HepG2 (cell line): ENCODE results near the gene L3MBTL1. TPM values are rescaled to one million over a fixed set of nuclear protein-coding genes. Genes with fewer than 3 reads are reported as not detected.

Experiments used
- ATAC-seq: fragments of 200-7000 bp; cut with Tn5 transposase; 3 replicates; pipeline ENCODE4 v1.9.1; 2020; ENCODE audit warnings: mild to moderate bottlenecking, moderate library complexity
- BruUV-seq: library from RNA; stranded (reverse); fragments of 400-500 nt; replicated peaks from 2 replicates; lab custom pipeline; 2021; lab: Mats Ljungman, UMichigan
- CTCF ChIA-PET: fragments of 300-600 bp; formaldehyde crosslinking; extraction: SDS; loops from one replicate; lab custom pipeline; 2021; ENCODE audit warnings: low total read pairs, inconsistent platforms, low intra/inter-chr PET ratio; lab: Yijun Ruan, JAX
- POLR2A ChIA-PET: fragments of 350-600 bp; sonication (Branson Sonifier 250); formaldehyde crosslinking; loops from one replicate; lab custom pipeline; 2020; ENCODE audit warnings: antibody characterized with exemption, inconsistent platforms; lab: Yijun Ruan, JAX
- DNase-seq: peaks from one replicate; pipeline ENCODE4 v3.0.0-alpha.2; 2015; ENCODE audit warnings: low spot score
- FAIRE-seq: peaks from 3 replicates; lab custom pipeline; 2011; peaks lifted over from hg19 to GRCh38; lab: Jason Lieb, UNC
- H2AFZ ChIP-seq: one replicate; pipeline ENCODE4 v1.6.1; 2011; ENCODE audit warnings: low read length, inconsistent platforms
- H3K27ac ChIP-seq: fragments of 300-600 bp; 3 replicates; pipeline ENCODE4 v1.8.0; 2011; ENCODE audit warnings: mixed run types, mild to moderate bottlenecking, mixed read lengths, low read length, inconsistent platforms; ENCODE audit not compliant: insufficient read depth; ENCODE audit errors: extremely low read length
- H3K27me3 ChIP-seq, 2 experiments: fragments of 200-600 bp in 1 of 2; 2 replicates in 1 of 2; 3 replicates in 1 of 2; pipeline versions ENCODE4 v1.6.0 to v1.8.0; 2011; ENCODE audit warnings: low read length in 2 of 2, mild to moderate bottlenecking in 2 of 2, moderate library complexity in 2 of 2, inconsistent platforms in 1 of 2; ENCODE audit not compliant: insufficient read depth in 2 of 2, control insufficient read depth in 1 of 2
- H3K36me3 ChIP-seq, 2 experiments: fragments of 200-600 bp in 1 of 2; replicated peaks in 1 of 2; 2 replicates in 1 of 2; 3 replicates in 1 of 2; pipeline versions ENCODE4 v1.5.1 to v1.8.0; 2011; ENCODE audit warnings: low read length in 2 of 2, inconsistent platforms in 1 of 2; ENCODE audit not compliant: insufficient read depth in 2 of 2, control insufficient read depth in 1 of 2
- H3K4me1 ChIP-seq: 2 replicates; pipeline ENCODE4 v1.5.1; 2012; ENCODE audit warnings: low read length, inconsistent platforms; ENCODE audit not compliant: insufficient read depth
- H3K4me2 ChIP-seq: 2 replicates; pipeline ENCODE4 v1.6.0; 2011; ENCODE audit warnings: low read depth, low read length, inconsistent platforms
- H3K4me3 ChIP-seq, 3 experiments: fragments of 200-600 bp in 1 of 3; sonication (generic), shearing (Covaris generic) in 1 of 3; replicated peaks in 1 of 3; 2 replicates each; pipeline ENCODE4 v1.5.1; 2011 to 2016; ENCODE audit warnings: low read length in 3 of 3, inconsistent platforms in 2 of 3, low read depth in 2 of 3, mild to moderate bottlenecking in 2 of 3, control low read depth in 1 of 3, mixed read lengths in 1 of 3; ENCODE audit not compliant: insufficient read depth in 1 of 3
- H3K79me2 ChIP-seq: one replicate; pipeline ENCODE4 v1.6.1; 2011; ENCODE audit warnings: low read length, inconsistent platforms; ENCODE audit not compliant: insufficient read depth
- H3K9ac ChIP-seq: 2 replicates; pipeline ENCODE4 v1.6.0; 2011; ENCODE audit warnings: mild to moderate bottlenecking, low read depth, low read length, inconsistent platforms; ENCODE audit not compliant: insufficient read depth
- H3K9me3 ChIP-seq: 2 replicates; pipeline ENCODE4 v1.5.1; 2012; ENCODE audit warnings: mild to moderate bottlenecking, low read length
- H4K20me1 ChIP-seq: 2 replicates; pipeline ENCODE4 v1.6.0; 2011; ENCODE audit warnings: inconsistent platforms, mild to moderate bottlenecking, low read length, moderate library complexity; ENCODE audit not compliant: insufficient read depth
- CHCHD3 ChIP-seq: sonication (generic); formaldehyde crosslinking; IDR thresholded peaks from 2 replicates; pipeline ENCODE4 v1.8.0; 2022; ENCODE audit warnings: mild to moderate bottlenecking, missing genetic modification reagents, moderate library complexity
- NR0B2 ChIP-seq: sonication (generic); formaldehyde crosslinking; IDR thresholded peaks from 2 replicates; pipeline ENCODE4 v1.4.0; 2020; ENCODE audit warnings: mild to moderate bottlenecking, missing genetic modification reagents
- PHB2 ChIP-seq: fragments of 450-650 bp; IDR thresholded peaks from 2 replicates; pipeline ENCODE4 v1.6.1; 2018; ENCODE audit not compliant: partially characterized antibody
- RXRA ChIP-seq: sonication (generic); formaldehyde crosslinking; IDR thresholded peaks from 2 replicates; pipeline ENCODE4 v1.5.1; 2020; ENCODE audit warnings: missing genetic modification reagents
- SPEN ChIP-seq: sonication (generic); formaldehyde crosslinking; IDR thresholded peaks from 2 replicates; pipeline ENCODE4 v1.5.1; 2020; ENCODE audit warnings: low read depth, mild to moderate bottlenecking, missing genetic modification reagents
- TFDP2 ChIP-seq: sonication (generic); formaldehyde crosslinking; IDR thresholded peaks from 2 replicates; pipeline ENCODE4 v1.4.0; 2020; ENCODE audit warnings: missing genetic modification reagents
- ZBTB34 ChIP-seq: sonication (generic); formaldehyde crosslinking; IDR thresholded peaks from 2 replicates; pipeline ENCODE4 v1.8.0; 2022; ENCODE audit warnings: mild to moderate bottlenecking, missing genetic modification reagents
- ZNF275 ChIP-seq: sonication (generic); formaldehyde crosslinking; IDR thresholded peaks from 2 replicates; pipeline ENCODE4 v1.8.0; 2022; ENCODE audit warnings: missing genetic modification reagents, mild to moderate bottlenecking, inconsistent platforms, borderline replicate concordance
- ZNF460 ChIP-seq: sonication (generic); formaldehyde crosslinking; IDR thresholded peaks from 2 replicates; pipeline ENCODE4 v1.5.1; 2020; ENCODE audit warnings: missing genetic modification reagents, mild to moderate bottlenecking, borderline replicate concordance
- ZNF510 ChIP-seq: sonication (generic); formaldehyde crosslinking; IDR thresholded peaks from 2 replicates; pipeline ENCODE4 v1.4.0; 2020; ENCODE audit warnings: low read depth, mild to moderate bottlenecking, missing genetic modification reagents
- ZNF747 ChIP-seq: sonication (generic); formaldehyde crosslinking; IDR thresholded peaks from 2 replicates; pipeline ENCODE4 v1.8.1; 2023; ENCODE audit warnings: missing genetic modification reagents, mild to moderate bottlenecking, borderline replicate concordance
- ZSCAN21 ChIP-seq: sonication (generic); formaldehyde crosslinking; IDR thresholded peaks from 2 replicates; pipeline ENCODE4 v1.8.0; 2022; ENCODE audit warnings: mild to moderate bottlenecking, missing genetic modification reagents, moderate library complexity, borderline replicate concordance
- WGBS: methylation state at CpG from one replicate; pipeline ENCODE4 v1.1.6; 2017; ENCODE audit warnings: low lambda C conversion rate; 5-methylcytosine and 5-hydroxymethylcytosine counted together
- in situ Hi-C: cut with HindIII; loops from 2 replicates; pipeline ENCODE4 v1.10.0; 2017; ENCODE audit warnings: low pct_unique_long_range_greater_than_20kb; ENCODE audit not compliant: extremely low pct_ligation_motif_present
- intact Hi-C: fragments of 100-400 bp; cut with micrococcal nuclease; formaldehyde crosslinking; loops from one replicate; pipeline ENCODE4 v1.10.0; 2022; ENCODE audit not compliant: unreplicated experiment
- polyA plus RNA-seq, 8 experiments: library from polyadenylated mRNA; depleted of rRNA in 3 of 8; stranded (reverse) in 7 of 8; unstranded in 1 of 8; fragments of >200 nt; fragmentation: Illumina TruSeq in 4 of 8; extraction: Trizol in 4 of 8; gene quantifications; 2 replicates each; pipeline versions ENCODE4 v1.2.1 to v1.2.3, GENCODE V29; 2011 to 2016; ENCODE audit warnings: low read depth in 4 of 8, missing spikeins in 1 of 8, mixed read lengths in 1 of 8; ENCODE audit not compliant: insufficient read depth in 1 of 8
- total RNA-seq, 5 experiments: library from RNA; depleted of rRNA; stranded (reverse); fragments of >200 nt; fragmentation: Illumina TruSeq; extraction: Trizol; gene quantifications; 2 replicates each; pipeline ENCODE4 v1.2.3, GENCODE V29; 2016; ENCODE audit warnings: low read depth in 1 of 5
- TF ChIP-seq, protein P1 (sequence below): IDR thresholded peaks from 2 replicates; pipeline ENCODE4 v1.4.0; 2020; ENCODE audit warnings: mild to moderate bottlenecking, missing genetic modification reagents

L3MBTL1 gene
- total and polyA plus RNA-seq, 2 of the 13 experiments (the other 11 are each of a cell fraction or from before 2014, with no cell fraction given), result 9.0 to 17.8 TPM

GRCh38 chr20:43538878-43539700 lies 31.6 kb downstream of the L3MBTL1 start:
- H3K9me3 ChIP-seq, result no peaks in the 10 kb centered on the region
- H3K79me2 ChIP-seq, result no peaks in the 10 kb centered on the region
- H2AFZ ChIP-seq, result no peak overlapping the region
- H3K4me3 ChIP-seq, result no peak overlapping the region
- H3K9ac ChIP-seq, result no peak overlapping the region
- H3K27me3 ChIP-seq, result no peaks in the 10 kb centered on the region; a peak in 1 of 5 replicates
- H3K27ac ChIP-seq, result no peak overlapping the region
- DNase-seq (no peak), FAIRE-seq (peak; percentile 18), ATAC-seq (peak; percentile 53)
- intact Hi-C loops, result loop anchor here (1.0 kb wide), 4 partner anchors 17 to 153 kb away; partner anchors contain the start of gene IFT52
- peaks cover 2 to 4% of the 10 kb centered on the region in 2 experiments; a peak in 3 of 5 replicates for H3K36me3 ChIP-seq
- CTCF ChIA-PET, result interaction anchor here (0.9 to 3.7 kb wide), 2 partner anchors 120 to 153 kb away, joined by 3 to 39 read pairs; no protein-coding TSS in a partner anchor
- H4K20me1 ChIP-seq, result no peaks in the 10 kb centered on the region
- BruUV-seq, result no TSS peak
- POLR2A ChIA-PET, result interaction anchor here (0.7 to 12.5 kb wide), 10 partner anchors 8 to 92 kb away, joined by 3 to 224 read pairs (median 6); partner anchors contain the start of genes IFT52, SGK2 and SRSF6
- in situ Hi-C loops, result loop anchor here (5.0 kb wide), 1 partner anchor 153 kb away; no protein-coding TSS in a partner anchor
- peaks cover 45% of the 10 kb centered on the region for H3K4me1 ChIP-seq
- 43% methylated on average over 6 of the region's 6 CpGs for WGBS
- peak overlapping the region; percentile 16 for H3K4me2 ChIP-seq
- TF ChIP-seq SPEN (no peak), ZSCAN21 (CRISPR knock-in tag) (peak; percentile 73), PHB2 (no peak), CHCHD3 (peak; percentile 44; the same call in 1 of the 2 replicates), RXRA (CRISPR knock-in tag) (peak; percentile 53; the same call in 1 of the 2 replicates), NR0B2 (CRISPR knock-in tag) (peak; percentile 72), ZNF275 (CRISPR knock-in tag) (0 out of 2 replicates have a peak, but pooled peaks have one; percentile 46), ZNF510 (CRISPR knock-in tag) (no peak), ZBTB34 (0 out of 2 replicates have a peak, but pooled peaks have one; percentile 4), ZNF747 (CRISPR knock-in tag) (no peak), TFDP2 (CRISPR knock-in tag) (no peak), ZNF460 (CRISPR knock-in tag) (0 out of 2 replicates have a peak, but pooled peaks have one; percentile 28)
- TF ChIP-seq, protein P1, sequence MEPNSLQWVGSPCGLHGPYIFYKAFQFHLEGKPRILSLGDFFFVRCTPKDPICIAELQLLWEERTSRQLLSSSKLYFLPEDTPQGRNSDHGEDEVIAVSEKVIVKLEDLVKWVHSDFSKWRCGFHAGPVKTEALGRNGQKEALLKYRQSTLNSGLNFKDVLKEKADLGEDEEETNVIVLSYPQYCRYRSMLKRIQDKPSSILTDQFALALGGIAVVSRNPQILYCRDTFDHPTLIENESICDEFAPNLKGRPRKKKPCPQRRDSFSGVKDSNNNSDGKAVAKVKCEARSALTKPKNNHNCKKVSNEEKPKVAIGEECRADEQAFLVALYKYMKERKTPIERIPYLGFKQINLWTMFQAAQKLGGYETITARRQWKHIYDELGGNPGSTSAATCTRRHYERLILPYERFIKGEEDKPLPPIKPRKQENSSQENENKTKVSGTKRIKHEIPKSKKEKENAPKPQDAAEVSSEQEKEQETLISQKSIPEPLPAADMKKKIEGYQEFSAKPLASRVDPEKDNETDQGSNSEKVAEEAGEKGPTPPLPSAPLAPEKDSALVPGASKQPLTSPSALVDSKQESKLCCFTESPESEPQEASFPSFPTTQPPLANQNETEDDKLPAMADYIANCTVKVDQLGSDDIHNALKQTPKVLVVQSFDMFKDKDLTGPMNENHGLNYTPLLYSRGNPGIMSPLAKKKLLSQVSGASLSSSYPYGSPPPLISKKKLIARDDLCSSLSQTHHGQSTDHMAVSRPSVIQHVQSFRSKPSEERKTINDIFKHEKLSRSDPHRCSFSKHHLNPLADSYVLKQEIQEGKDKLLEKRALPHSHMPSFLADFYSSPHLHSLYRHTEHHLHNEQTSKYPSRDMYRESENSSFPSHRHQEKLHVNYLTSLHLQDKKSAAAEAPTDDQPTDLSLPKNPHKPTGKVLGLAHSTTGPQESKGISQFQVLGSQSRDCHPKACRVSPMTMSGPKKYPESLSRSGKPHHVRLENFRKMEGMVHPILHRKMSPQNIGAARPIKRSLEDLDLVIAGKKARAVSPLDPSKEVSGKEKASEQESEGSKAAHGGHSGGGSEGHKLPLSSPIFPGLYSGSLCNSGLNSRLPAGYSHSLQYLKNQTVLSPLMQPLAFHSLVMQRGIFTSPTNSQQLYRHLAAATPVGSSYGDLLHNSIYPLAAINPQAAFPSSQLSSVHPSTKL (CRISPR knock-in tag), result peak; percentile 55
